GM18909 (cell line): ENCODE measurements around the gene SLC13A2.
"Not testable (repeated sequence)": the region's sequence is repeated elsewhere in the genome, so short reads cannot be mapped to it uniquely, and the experiment has no call there.

Experiments
- ATAC-seq: cut with Tn5 transposase; IDR thresholded peaks from one replicate; pipeline ENCODE4 v1.9.1; 2021; ENCODE audit warnings: mild to moderate bottlenecking; ENCODE audit not compliant: unreplicated experiment, poor library complexity

Gene SLC13A2

GRCh38 chr17:28473542-28473941 lies at the start of gene SLC13A2:
SLC13A2 (plus strand) TSS chr17:28473644; CDS start chr17:28473713, 69 bp downstream.
- ATAC-seq = no peak

- ATAC-seq = no peak
These were observed 48.2 kb upstream of the SLC13A2 start for GRCh38 chr17:28425206-28425605.

- ATAC-seq = no peak
These were observed 47.3 kb upstream of the SLC13A2 start for GRCh38 chr17:28426081-28426519.

- ATAC-seq = no peak
These were observed 46.1 kb upstream of the SLC13A2 start for GRCh38 chr17:28427371-28427770.

- not testable (repeated sequence) for ATAC-seq
These were observed 45.5 kb upstream of the SLC13A2 start for GRCh38 chr17:28427982-28428381.

GRCh38 chr17:28433721-28434120 lies 39.7 kb upstream of the SLC13A2 start:
- no peak for ATAC-seq

- ATAC-seq = not testable (repeated sequence)
These were observed 39.1 kb upstream of the SLC13A2 start for GRCh38 chr17:28434326-28434725.

DNA sequence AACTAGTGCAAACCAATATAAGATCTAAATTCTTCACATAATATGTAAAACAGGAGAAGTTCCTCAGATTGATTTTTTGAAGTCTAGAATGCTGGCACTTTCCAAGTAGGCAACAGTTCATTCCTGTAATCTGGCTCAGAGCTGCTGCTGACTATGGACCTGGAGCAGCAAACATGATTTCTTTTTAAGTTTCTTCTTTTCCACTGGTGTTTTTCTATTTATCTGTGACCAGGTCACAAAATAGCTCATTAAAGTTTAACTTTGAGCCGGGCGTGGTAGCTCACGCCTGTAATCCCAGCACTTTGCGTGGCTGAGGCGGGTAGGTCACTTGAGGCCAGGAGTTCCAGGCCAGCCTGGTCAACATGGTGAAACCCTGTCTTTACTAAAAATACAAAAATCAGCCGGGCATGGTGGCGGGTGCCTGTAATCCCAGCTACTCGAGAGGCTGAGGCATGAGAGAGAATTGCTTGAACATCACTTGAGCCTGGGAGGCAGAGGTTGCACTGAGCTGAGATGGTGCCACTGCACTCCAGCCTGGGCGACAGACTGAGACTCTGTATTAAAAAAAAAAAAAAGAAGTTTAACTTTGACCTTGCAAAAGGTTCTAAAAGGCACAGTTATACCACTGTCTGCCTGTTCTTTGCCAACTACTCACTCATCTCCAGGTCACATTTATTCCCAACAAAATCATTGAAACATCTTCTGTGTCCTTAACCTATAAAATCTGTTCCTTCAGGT lies 29.4 kb upstream of the SLC13A2 start:
- no peak for ATAC-seq

- ATAC-seq = no peak
These were observed 26.6 kb upstream of the SLC13A2 start for GRCh38 chr17:28446716-28447395.

- ATAC-seq = no peak
These were observed 26.1 kb upstream of the SLC13A2 start for GRCh38 chr17:28447396-28447760.

DNA sequence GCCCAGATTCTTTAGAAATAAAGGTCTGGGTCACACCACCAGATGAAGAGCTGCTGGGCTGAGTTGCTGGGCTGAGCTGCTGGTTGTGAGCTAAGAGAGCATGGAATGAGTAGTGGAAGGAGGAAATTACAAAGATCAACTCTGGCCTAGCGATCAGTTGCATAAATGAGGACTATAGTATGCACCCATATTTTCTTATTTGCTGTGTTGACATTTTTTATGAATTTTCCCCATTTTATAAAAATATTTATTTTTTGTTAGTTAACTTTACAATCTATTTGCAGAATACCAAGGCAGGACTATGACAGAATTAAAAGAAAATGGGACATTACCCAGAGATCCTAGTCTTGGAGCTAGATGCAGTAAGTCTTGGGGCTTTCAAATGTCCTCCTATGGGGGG lies 23.6 kb upstream of the SLC13A2 start:
- no peak for ATAC-seq

DNA sequence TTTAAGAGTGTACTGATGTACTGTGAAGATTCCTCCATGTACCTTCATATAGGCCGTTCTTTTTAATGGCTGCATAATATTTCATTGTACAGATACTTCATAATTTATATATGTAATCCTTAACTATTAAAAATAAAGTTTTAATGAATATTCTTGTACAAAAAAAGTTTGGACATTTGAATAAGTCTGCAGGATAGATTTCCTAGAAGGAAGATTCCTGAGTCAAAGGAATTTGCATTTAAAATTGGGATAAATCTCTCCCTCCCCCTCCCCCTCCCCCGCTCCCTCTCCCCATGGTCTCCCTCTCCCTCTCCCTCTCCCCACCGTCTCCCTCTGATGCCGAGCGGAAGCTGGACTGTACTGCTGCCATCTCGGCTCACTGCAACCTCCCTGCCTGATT lies 15.6 kb upstream of the SLC13A2 start:
- ATAC-seq = no peak

DNA sequence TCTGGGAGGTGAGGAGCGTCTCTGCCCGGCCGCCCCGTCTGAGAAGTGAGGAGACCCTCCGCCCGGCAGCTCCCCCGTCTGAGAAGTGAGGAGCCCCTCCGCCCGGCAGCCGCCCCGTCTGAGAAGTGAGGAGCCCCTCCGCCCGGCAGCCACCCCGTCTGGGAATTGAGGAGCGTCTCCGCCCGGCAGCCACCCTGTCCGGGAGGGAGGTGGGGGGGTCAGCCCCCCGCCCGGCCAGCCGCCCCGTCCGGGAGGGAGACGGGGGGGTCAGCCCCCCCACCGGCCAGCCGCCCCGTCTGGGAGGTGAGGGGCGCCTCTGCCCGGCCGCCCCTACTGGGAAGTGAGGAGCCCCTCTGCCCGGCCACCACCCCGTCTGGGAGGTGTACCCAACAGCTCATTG lies 14.6 kb upstream of the SLC13A2 start:
- not testable (repeated sequence) for ATAC-seq

DNA sequence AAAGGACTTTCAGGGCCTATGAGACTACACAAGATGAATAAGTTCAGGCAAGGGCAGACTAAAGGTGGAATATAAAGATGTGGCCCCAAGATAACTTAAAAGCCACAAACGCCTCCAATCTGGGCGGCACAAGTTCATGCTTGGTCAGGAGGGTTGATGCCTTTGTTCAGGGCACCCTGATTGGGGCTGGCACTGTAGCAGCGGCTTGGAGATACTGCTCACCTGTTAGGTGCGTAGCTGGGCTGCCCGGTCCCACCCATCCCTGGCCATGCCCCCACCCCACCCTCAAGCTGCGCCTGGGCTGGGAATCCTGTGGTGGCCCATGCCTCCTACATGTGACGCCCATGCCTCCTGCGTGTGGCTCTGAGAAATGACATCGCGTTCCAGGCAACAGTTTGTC lies 12.5 kb upstream of the SLC13A2 start:
- no peak for ATAC-seq

GRCh38 chr17:28466001-28466400 lies 7.4 kb upstream of the SLC13A2 start:
- ATAC-seq = no peak

DNA sequence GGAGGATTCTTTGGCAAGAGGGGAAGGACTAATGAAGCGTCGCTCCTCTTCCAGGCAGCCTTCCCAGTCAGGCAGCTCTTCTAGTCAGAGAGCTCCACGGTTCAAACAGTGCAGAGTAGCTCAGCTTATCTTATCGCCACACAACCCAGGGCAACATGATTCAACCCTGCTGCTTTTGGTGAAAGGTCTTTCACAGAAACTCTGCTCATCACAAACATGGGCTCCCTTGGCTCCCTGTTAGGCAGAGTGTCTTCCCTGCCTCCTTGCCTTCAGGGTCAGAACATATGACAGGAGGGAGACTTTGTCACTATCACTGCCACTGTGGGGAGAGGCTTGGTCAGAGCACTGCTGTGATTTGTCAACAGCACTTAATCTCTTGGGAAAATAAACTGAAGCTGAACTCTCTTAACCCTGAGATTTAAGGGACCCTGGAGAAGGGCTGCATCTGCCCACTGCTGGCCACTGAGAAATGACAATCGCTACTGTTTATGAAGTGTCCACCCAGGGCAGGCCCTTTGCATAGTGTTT lies 6.9 kb upstream of the SLC13A2 start:
- ATAC-seq = no peak

- ATAC-seq = no peak
These were observed 5.9 kb upstream of the SLC13A2 start for GRCh38 chr17:28467456-28468025.

DNA sequence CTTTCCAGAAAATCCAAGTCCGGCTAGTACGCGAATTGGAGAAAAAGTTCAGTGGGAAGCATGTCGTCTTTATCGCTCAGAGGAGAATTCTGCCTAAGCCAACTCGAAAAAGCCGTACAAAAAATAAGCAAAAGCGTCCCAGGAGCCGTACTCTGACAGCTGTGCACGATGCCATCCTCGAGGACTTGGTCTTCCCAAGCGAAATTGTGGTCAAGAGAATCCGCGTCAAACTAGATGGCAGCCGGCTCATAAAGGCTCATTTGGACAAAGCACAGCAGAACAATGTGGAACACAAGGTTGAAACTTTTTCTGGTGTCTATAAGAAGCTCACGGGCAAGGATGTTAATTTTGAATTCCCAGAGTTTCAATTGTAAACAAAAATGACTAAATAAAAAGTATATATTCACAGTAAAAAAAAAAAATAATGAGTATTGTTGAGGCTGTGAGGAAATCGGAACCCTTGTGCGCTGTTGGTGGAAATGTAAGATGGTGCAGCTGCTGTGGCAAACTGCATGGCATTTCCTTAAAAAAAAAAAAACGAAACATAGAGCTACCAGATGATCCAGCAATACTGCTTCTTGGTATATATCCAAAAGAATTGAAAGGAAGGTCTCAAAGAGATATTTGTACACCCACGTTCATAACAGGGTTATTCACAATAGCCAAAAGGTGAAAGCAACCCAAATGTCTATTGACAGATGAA lies 5.3 kb upstream of the SLC13A2 start:
- peak; percentile 8 for ATAC-seq

DNA sequence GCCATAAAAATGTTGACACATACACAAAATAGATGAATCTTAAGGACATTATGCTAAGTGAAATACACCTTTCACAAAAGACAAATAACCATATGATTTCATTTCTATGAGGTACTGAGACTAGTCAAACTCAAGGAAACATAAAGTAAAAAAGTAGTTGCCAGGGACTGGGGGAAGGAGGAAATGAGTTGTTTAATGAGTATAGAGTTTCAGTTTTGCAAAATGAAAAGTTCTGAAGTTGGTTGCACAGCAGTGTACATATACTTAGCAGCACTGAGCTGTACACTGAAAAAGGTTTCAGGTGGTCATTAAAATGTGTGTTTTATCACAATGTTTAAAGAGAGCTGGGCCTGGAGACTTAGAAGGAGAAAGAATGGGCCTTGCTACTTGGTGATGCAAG lies 4.7 kb upstream of the SLC13A2 start:
- peak; percentile 73 for ATAC-seq

DNA sequence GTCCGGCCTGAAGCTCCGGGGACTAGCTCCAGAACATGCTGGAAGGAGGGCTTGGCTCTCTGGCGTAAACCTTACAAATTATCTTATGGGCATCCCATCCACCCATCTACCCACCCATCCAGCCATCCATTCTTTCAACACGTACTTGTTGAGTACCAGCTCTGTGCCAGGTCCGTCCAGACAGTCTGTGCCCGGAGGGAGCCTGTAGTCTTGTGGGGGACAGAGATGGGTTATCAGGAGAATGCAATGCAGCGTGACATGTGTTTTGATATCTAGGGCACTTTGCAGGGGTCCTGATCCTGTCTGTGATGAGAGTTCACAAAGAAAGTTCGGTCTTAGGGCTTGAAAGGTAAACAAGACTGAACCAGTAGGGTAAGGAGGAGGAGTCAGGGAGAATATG lies 4.1 kb upstream of the SLC13A2 start:
- no peak for ATAC-seq
